ENCODE results near the gene EIF2B4.

GRCh38 chr2:27351802-27352598 is 18.1 kb downstream of the EIF2B4 start:
- TF ChIP-seq BHLHE40 (IDR thresholded peaks at IDR 0.05; ENCODE audit: borderline replicate concordance) (no peak), SUZ12 (IDR thresholded peaks at IDR 0.05) (no peak), FOXM1 (IDR thresholded peaks at IDR 0.05; ENCODE audit: borderline replicate concordance) (no peak), FOXA1 (IDR thresholded peaks at IDR 0.05) (no peak), SP1 (IDR thresholded peaks at IDR 0.05) (no peak), HDGF (IDR thresholded peaks at IDR 0.05; ENCODE audit: borderline replicate concordance) (no peak), ARNT (IDR thresholded peaks at IDR 0.05) (no peak)
